ENCODE results near the gene S100A10. TPM values are rescaled to one million over a fixed set of nuclear protein-coding genes. Genes with fewer than 3 reads are reported as not detected.

S100A10 gene
- polyA plus RNA-seq (2013, experiment 1 of 2; ENCODE audit: insufficient read length): 545 TPM
- polyA plus RNA-seq (2013, experiment 2 of 2; ENCODE audit: insufficient read length): 564 TPM

GRCh38 chr1:151993734-151994496 lies at the start of gene S100A10:
Gene S100A10 (minus strand): TSS chr1:151993859. CDS start chr1:151986230, 7,629 bp downstream.
- peak; percentile 77 for DNase-seq

- DNase-seq: no peak
Observed at GRCh38 chr1:152042030-152042429, 48.4 kb upstream of the S100A10 start.

- DNase-seq: no peak
Observed at GRCh38 chr1:152039886-152040285, 46.2 kb upstream of the S100A10 start.

- DNase-seq: no peak
Observed at GRCh38 chr1:152039461-152039860, 45.8 kb upstream of the S100A10 start.

GRCh38 chr1:152038871-152039270 lies 45.2 kb upstream of the S100A10 start:
- no peak for DNase-seq

GRCh38 chr1:152036267-152037216 lies 42.9 kb upstream of the S100A10 start, which contains the start of gene S100A11:
Gene S100A11 (minus strand): TSS chr1:152037004. CDS start chr1:152036915, 89 bp downstream.
- peak; percentile 89 for DNase-seq

GRCh38 chr1:152035539-152036266 lies 42.0 kb upstream of the S100A10 start:
- DNase-seq: peak; percentile 25

- peak; percentile 70 for DNase-seq
Observed at GRCh38 chr1:152034654-152035538, 41.2 kb upstream of the S100A10 start.

- DNase-seq: no peak
Observed at GRCh38 chr1:152034324-152034653, 40.6 kb upstream of the S100A10 start.

- DNase-seq: no peak
Observed at GRCh38 chr1:152029929-152030211, 36.2 kb upstream of the S100A10 start.

- peak; percentile 68 for DNase-seq
Observed at GRCh38 chr1:152029144-152029928, 35.7 kb upstream of the S100A10 start.

- peak; percentile 71 for DNase-seq
Observed at GRCh38 chr1:152026895-152027294, 33.2 kb upstream of the S100A10 start.

- DNase-seq: no peak
Observed at GRCh38 chr1:152024223-152024622, 30.6 kb upstream of the S100A10 start.

- DNase-seq: no peak
Observed at GRCh38 chr1:152023221-152023620, 29.6 kb upstream of the S100A10 start.

GRCh38 chr1:152022474-152022873 lies 28.8 kb upstream of the S100A10 start:
- no peak for DNase-seq

- no peak for DNase-seq
Observed at GRCh38 chr1:152021569-152021968, 27.9 kb upstream of the S100A10 start.

- DNase-seq: no peak
Observed at GRCh38 chr1:152020849-152021248, 27.2 kb upstream of the S100A10 start.

GRCh38 chr1:152018537-152018936 lies 24.9 kb upstream of the S100A10 start:
- DNase-seq: no peak

GRCh38 chr1:152015766-152016165 lies 22.1 kb upstream of the S100A10 start:
- no peak for DNase-seq

- no peak for DNase-seq
Observed at GRCh38 chr1:152014943-152015342, 21.3 kb upstream of the S100A10 start.

- DNase-seq: peak; percentile 33
Observed at GRCh38 chr1:152013664-152014237, 20.1 kb upstream of the S100A10 start.

Measured in fibroblast of skin of abdomen (primary cell).